ENCODE measurements around the gene ELFN1. TPM values are rescaled to one million over a fixed set of nuclear protein-coding genes. Genes with fewer than 3 reads are reported as not detected.

The ELFN1 gene
- total RNA-seq, 1 donor from 2014 or later, result 2.4 TPM

- DNase-seq (ENCODE audit: low spot score), result no peak
- intact Hi-C loops (cut with DNase I), result no loop called here
- no peak for ATAC-seq
Observed at GRCh38 chr7:1794888-1795542, 124.9 kb downstream of the ELFN1 start.

Other genes starting within 250 kb of the ELFN1 start
- gene MICALL2, start 210.8 kb upstream of the ELFN1 start, total RNA-seq, result 127 TPM
- gene INTS1, start 165.9 kb upstream of the ELFN1 start, total RNA-seq, result 78.4 TPM
- gene MAFK, start 139.6 kb upstream of the ELFN1 start, total RNA-seq, result 57.2 TPM
- 0.27 TPM for gene TMEM184A, start 114.1 kb upstream of the ELFN1 start, total RNA-seq
- 17.5 TPM for gene PSMG3, start 100.2 kb upstream of the ELFN1 start, total RNA-seq

All from sciatic nerve (tissue), 2 donors.